ENCODE data around the gene SLC52A1.

DNA sequence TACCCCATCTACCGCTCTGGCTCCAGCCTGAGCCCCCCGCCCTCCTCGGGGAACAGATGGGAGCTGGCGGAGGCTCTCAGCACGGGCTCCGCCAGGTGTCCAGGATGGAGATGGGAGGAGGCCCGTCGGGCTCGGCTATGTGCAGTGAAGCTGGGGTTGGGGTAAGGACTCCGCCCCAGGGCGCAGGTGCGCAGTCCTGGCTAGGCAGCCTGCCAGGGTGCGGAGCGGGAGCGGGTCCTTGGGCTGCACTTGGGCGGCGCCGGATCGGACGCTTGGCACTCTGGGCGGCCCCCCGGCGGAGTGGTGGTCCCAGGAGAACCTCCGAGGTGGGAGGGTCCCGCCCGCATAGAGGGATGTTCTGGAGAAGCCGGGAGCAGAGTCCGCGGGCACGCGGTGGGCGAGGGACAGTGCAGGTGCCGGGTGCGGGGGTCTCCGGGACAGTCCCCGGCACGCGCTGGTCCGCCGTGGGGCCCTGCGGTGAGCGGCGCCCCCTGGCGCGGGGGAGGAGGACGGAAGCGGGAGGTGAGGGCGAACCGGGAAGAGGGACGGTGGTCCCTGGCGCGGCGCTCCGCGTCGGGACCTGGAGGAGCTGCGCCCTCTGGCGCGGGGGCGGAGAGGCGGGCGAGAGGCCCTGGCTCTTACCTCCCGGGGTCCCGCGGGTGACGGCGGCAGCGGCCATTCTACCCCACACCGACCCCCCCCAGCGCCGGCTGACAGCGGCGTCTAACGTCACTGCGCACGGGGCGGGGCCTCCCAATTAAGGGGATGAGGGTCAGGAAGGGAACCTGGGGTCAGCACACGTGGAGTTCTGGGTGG is 48.1 kb downstream of the SLC52A1 start, which contains the start of gene CAMTA2:
- TF ChIP-seq, protein P1, sequence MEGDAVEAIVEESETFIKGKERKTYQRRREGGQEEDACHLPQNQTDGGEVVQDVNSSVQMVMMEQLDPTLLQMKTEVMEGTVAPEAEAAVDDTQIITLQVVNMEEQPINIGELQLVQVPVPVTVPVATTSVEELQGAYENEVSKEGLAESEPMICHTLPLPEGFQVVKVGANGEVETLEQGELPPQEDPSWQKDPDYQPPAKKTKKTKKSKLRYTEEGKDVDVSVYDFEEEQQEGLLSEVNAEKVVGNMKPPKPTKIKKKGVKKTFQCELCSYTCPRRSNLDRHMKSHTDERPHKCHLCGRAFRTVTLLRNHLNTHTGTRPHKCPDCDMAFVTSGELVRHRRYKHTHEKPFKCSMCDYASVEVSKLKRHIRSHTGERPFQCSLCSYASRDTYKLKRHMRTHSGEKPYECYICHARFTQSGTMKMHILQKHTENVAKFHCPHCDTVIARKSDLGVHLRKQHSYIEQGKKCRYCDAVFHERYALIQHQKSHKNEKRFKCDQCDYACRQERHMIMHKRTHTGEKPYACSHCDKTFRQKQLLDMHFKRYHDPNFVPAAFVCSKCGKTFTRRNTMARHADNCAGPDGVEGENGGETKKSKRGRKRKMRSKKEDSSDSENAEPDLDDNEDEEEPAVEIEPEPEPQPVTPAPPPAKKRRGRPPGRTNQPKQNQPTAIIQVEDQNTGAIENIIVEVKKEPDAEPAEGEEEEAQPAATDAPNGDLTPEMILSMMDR (IDR thresholded peaks at IDR 0.05): peak; percentile 70
- TF ChIP-seq EZH2 (IDR thresholded peaks at IDR 0.05): peak; percentile 72

Measured in neural progenitor cell (in vitro differentiated cells).